HG03520 (cell line): ENCODE data around the gene SOCS3.
"Not testable (repeated sequence)": the region's sequence is repeated elsewhere in the genome, so short reads cannot be mapped to it uniquely, and the experiment has no call there.

Source experiments
- ATAC-seq: cut with Tn5 transposase; IDR thresholded peaks from one replicate; pipeline ENCODE4 v1.9.1; 2021; ENCODE audit warnings: mild to moderate bottlenecking, moderate library complexity; ENCODE audit not compliant: unreplicated experiment

SOCS3 gene

DNA sequence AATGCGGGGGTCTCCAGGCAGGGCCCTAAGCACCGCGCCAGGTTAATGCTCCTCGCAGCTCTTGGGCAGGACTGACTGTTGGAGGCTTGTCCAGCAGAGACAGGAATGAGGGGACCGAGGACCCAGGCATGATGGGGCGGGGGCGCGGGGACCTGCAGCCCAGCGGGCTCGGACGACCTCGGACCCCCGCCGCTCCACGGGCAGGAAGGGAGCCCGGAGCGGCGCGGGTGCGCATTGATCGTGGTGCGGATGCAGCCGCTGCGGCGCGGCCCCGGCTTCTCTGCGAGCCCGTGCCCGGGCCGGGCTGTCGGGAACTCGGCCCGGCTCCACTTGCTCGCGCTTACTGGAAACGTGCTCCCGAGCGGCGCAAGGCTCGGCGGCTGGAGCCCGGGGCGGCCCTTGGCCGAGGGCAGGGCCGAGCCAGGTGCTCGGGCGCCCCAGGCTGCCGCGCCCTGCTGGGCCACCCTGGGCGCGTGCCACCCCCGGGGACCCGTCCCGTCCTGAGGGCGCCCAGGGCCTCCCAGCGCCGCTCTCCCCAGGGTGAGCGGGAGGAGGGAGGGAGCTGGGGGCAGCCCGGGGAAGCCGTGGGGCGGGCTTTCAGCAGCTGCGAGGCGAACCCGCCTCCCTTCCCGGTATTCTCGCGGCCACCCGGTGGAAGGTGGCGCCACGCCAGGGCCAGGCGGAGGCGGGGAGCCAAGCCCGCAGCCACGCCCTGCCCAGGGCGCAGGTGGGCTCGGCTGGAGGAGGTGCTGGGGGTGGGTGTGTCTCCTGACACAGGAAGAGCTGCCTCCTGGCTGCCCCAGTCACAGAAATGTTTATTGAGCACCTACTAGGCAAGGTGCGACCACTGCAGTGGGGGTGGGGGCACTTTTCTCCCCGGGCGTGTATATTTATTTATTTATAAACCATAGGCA is 45.9 kb downstream of the SOCS3 start:
- no peak for ATAC-seq

- ATAC-seq, result not testable (repeated sequence)
These were observed 50.1 kb downstream of the SOCS3 start for GRCh38 chr17:78309659-78310255.

DNA sequence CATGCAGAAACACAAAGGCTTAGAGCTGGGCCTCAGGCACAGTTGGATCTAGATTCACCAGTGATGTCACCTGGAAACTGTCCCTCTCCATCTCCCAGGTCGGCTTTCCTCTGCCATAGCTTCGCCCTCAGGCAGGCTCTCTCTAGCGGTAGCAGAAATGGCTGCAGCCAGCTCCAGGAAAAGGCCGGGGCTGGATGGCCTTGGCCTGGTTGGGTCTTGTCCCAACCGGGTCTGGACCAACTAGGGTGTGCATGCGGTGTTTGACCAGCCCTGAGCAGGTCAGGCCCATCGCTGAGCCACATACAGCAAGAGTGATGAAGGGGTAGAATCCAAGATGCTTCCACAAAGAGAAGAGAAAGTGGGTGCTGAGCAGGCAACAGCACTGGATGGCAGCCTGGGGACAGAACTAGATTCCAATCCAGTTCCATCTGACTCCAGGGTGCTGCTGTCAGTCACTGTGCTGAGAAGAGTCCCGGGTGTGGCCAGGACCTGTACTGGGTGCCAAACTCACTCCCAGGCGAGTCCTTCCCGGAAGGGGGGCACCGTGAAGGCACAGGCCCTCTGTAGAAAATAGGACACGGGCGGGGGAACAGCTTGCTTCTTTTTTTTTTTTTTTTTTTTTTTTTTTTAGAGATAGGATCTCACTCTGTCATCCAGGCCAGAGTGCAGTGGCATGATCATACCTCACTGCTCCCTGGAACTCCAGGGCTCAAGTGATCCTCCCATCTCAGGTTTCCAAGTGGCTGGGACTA is 51.8 kb downstream of the SOCS3 start:
- no peak for ATAC-seq

DNA sequence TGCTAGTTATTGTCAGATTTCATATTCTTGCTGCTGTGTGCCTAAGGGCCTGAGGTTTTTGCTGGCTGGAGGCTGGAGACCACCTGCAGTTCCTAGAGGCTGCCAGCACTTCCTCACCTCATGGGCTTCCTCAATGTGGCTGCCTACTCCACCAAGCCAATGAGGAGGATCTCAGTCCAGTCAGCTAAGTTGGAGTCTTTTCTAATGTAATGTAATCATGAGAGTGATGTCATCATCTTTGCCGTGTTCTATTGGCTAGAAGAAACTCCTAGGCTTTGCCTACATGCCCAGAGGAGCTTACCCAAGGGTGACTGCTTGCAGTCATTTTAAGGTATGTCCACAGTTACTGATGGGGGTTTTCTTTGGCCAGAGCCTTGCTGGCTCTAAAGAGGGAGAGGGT is 53.0 kb downstream of the SOCS3 start:
- no peak for ATAC-seq
